Fibroblast of mammary gland (primary cell): ENCODE measurements around the gene SH3RF3.

Source experiments
- DNase-seq: peaks from one replicate; pipeline ENCODE4 v3.0.0-alpha.2; 2010; ENCODE audit warnings: low read depth
- H3K4me3 ChIP-seq: 2 replicates; pipeline ENCODE4 v1.5.1; 2011; ENCODE audit warnings: low read depth, mild to moderate bottlenecking, low read length, moderate library complexity; ENCODE audit not compliant: control insufficient read depth
- CTCF ChIP-seq: conservative IDR thresholded peaks from 2 replicates; pipeline ENCODE4 v1.5.1; 2011; ENCODE audit warnings: low read depth, low read length, inconsistent platforms; ENCODE audit not compliant: control insufficient read depth, insufficient read depth

The SH3RF3 gene

GRCh38 chr2:109447251-109447661 lies 318.3 kb downstream of the SH3RF3 start:
- DNase-seq = peak; percentile 74
- TF ChIP-seq CTCF = no peak
- no peak overlapping the region for H3K4me3 ChIP-seq

- TF ChIP-seq CTCF = no peak
- no peak for DNase-seq
- H3K4me3 ChIP-seq = no peak overlapping the region
Observed at GRCh38 chr2:109447776-109448175, 318.8 kb downstream of the SH3RF3 start.

GRCh38 chr2:109448207-109448606 lies 319.2 kb downstream of the SH3RF3 start:
- H3K4me3 ChIP-seq = no peak overlapping the region
- no peak for DNase-seq
- TF ChIP-seq CTCF = no peak

- no peak overlapping the region for H3K4me3 ChIP-seq
- DNase-seq = peak; percentile 6
- TF ChIP-seq CTCF = no peak
Observed at GRCh38 chr2:109448946-109449788, 320.2 kb downstream of the SH3RF3 start.

- TF ChIP-seq CTCF = no peak
- peak; percentile 13 for DNase-seq
- H3K4me3 ChIP-seq = no peak overlapping the region
Observed at GRCh38 chr2:109450574-109451273, 321.7 kb downstream of the SH3RF3 start.

GRCh38 chr2:109451671-109452070 lies 322.7 kb downstream of the SH3RF3 start:
- TF ChIP-seq CTCF = no peak
- H3K4me3 ChIP-seq = no peak overlapping the region
- DNase-seq = no peak
